Neural progenitor cell (in vitro differentiated cells): ENCODE measurements around the gene PIK3C3. TPM values are rescaled to one million over a fixed set of nuclear protein-coding genes. Genes with fewer than 3 reads are reported as not detected.
"Not testable (repeated sequence)": the region's sequence is repeated elsewhere in the genome, so short reads cannot be mapped to it uniquely, and the experiment has no call there.

Experiments used
- DNase-seq: peaks from one replicate; pipeline ENCODE4 v3.0.0-alpha.2; 2016; ENCODE audit warnings: low spot score
- H2AFZ ChIP-seq: fragments of 200-600 bp; sonication (generic); replicated peaks from 2 replicates; pipeline ENCODE4 v1.6.1; 2016; ENCODE audit warnings: antibody characterized with exemption
- H3F3A ChIP-seq: fragments of 200-600 bp; sonication (generic); 2 replicates; pipeline ENCODE4 v1.6.1; 2016; ENCODE audit warnings: antibody characterized with exemption, low read depth
- H3K27ac ChIP-seq: fragments of 200-600 bp; sonication (generic); 2 replicates; pipeline ENCODE4 v1.5.1; 2016; ENCODE audit warnings: mild to moderate bottlenecking
- H3K27me3 ChIP-seq: fragments of 200-600 bp; sonication (generic); 2 replicates; pipeline ENCODE4 v1.6.1; 2016; ENCODE audit warnings: mild to moderate bottlenecking, moderate library complexity
- H3K36me3 ChIP-seq: fragments of 200-600 bp; sonication (generic); 2 replicates; pipeline ENCODE4 v1.5.1; 2016
- H3K4me1 ChIP-seq: fragments of 200-600 bp; sonication (generic); 2 replicates; pipeline ENCODE4 v1.6.1; 2016; ENCODE audit warnings: mixed run types
- H3K4me2 ChIP-seq: fragments of 200-600 bp; sonication (generic); 2 replicates; pipeline ENCODE4 v1.6.1; 2016
- H3K4me3 ChIP-seq: fragments of 200-600 bp; sonication (generic); 2 replicates; pipeline ENCODE4 v1.5.1; 2016
- H3K79me2 ChIP-seq: fragments of 200-600 bp; sonication (generic); 2 replicates; pipeline ENCODE4 v1.6.1; 2016; ENCODE audit warnings: low read depth
- H3K9ac ChIP-seq: fragments of 200-600 bp; sonication (generic); 2 replicates; pipeline ENCODE4 v1.6.1; 2016
- H3K9me3 ChIP-seq: fragments of 200-600 bp; sonication (generic); 2 replicates; pipeline ENCODE4 v1.5.1; 2016; ENCODE audit warnings: low read depth
- H4K20me1 ChIP-seq: fragments of 200-600 bp; sonication (generic); 2 replicates; pipeline ENCODE4 v1.6.1; 2016; ENCODE audit warnings: low read depth
- H3K27ac Mint-ChIP-seq: 3 replicates; pipeline ENCODE4 v1.8.0; 2021; ENCODE audit warnings: mixed read lengths
- H3K27me3 Mint-ChIP-seq: 2 replicates; pipeline ENCODE4 v1.8.0; 2022; ENCODE audit warnings: low read depth, mild to moderate bottlenecking, inconsistent platforms, moderate library complexity, mixed read lengths; ENCODE audit not compliant: insufficient read depth
- H3K36me3 Mint-ChIP-seq: 3 replicates; pipeline ENCODE4 v1.8.0; 2021; ENCODE audit warnings: mixed read lengths
- H3K4me1 Mint-ChIP-seq: 3 replicates; pipeline ENCODE4 v1.8.0; 2021; ENCODE audit warnings: mixed read lengths
- H3K4me3 Mint-ChIP-seq: 3 replicates; pipeline ENCODE4 v1.8.0; 2021; ENCODE audit warnings: mild to moderate bottlenecking, moderate library complexity, mixed read lengths
- H3K9me3 Mint-ChIP-seq: 3 replicates; pipeline ENCODE4 v1.8.0; 2020; ENCODE audit warnings: mixed read lengths
- CTCF ChIP-seq: fragments of 200-600 bp; sonication (generic); IDR thresholded peaks from 2 replicates; pipeline ENCODE4 v1.5.1; 2017; ENCODE audit warnings: antibody characterized with exemption, mild to moderate bottlenecking
- EZH2 ChIP-seq: fragments of 200-600 bp; sonication (generic); IDR thresholded peaks from 2 replicates; pipeline ENCODE4 v1.6.1; 2017; ENCODE audit warnings: antibody characterized with exemption, mild to moderate bottlenecking, moderate library complexity
- EZH2phosphoT487 ChIP-seq: fragments of 200-600 bp; sonication (generic); IDR thresholded peaks from 2 replicates; pipeline ENCODE4 v1.6.1; 2017; ENCODE audit warnings: antibody characterized with exemption
- total RNA-seq: library from RNA; depleted of rRNA; stranded (reverse); fragments of >200 nt; gene quantifications from 2 replicates; pipeline ENCODE4 v1.2.3, GENCODE V29; 2015; ENCODE audit warnings: low replicate concordance

The PIK3C3 gene
- total RNA-seq, 1 donor from 2014 or later, result 87.0 TPM

GRCh38 chr18:42005782-42006181 lies 50.7 kb downstream of the PIK3C3 start:
- H3K27me3 ChIP-seq, result no peaks in the 10 kb centered on the region
- Mint-ChIP-seq H3K9me3 (no peaks in the 10 kb centered on the region), H3K36me3 (peaks cover 21% of the 10 kb centered on the region), H3K27me3 (peaks cover 3% of the 10 kb centered on the region), H3K4me3 (no peak overlapping the region), H3K27ac (no peak overlapping the region), H3K4me1 (no peaks in the 10 kb centered on the region)
- H3K4me3 ChIP-seq, result no peak overlapping the region
- no peaks in the 10 kb centered on the region for H3K79me2 ChIP-seq
- no peaks in the 10 kb centered on the region for H3K9me3 ChIP-seq
- no peak overlapping the region for H3K9ac ChIP-seq
- no peak for DNase-seq
- H4K20me1 ChIP-seq, result no peaks in the 10 kb centered on the region
- TF ChIP-seq CTCF (no peak), EZH2 (no peak), EZH2phosphoT487 (no peak)
- no peak overlapping the region for H2AFZ ChIP-seq
- H3K4me1 ChIP-seq, result no peaks in the 10 kb centered on the region
- H3F3A ChIP-seq, result no peaks in the 10 kb centered on the region
- H3K36me3 ChIP-seq, result no peaks in the 10 kb centered on the region
- no peak overlapping the region for H3K4me2 ChIP-seq
- no peak overlapping the region for H3K27ac ChIP-seq

GRCh38 chr18:42009457-42009856 lies 54.4 kb downstream of the PIK3C3 start:
- H3K4me1 ChIP-seq, H3K36me3 ChIP-seq, DNase-seq, H3K4me2 ChIP-seq, H3K27me3 ChIP-seq, H3K4me3 ChIP-seq, H3K4me1 Mint-ChIP-seq, H3F3A ChIP-seq, H3K4me3 Mint-ChIP-seq, H3K27me3 Mint-ChIP-seq, H3K27ac ChIP-seq, H3K79me2 ChIP-seq, H3K27ac Mint-ChIP-seq, H3K9me3 Mint-ChIP-seq, H3K9me3 ChIP-seq, H4K20me1 ChIP-seq, H3K9ac ChIP-seq, H2AFZ ChIP-seq: not testable (repeated sequence)
- peaks cover 23% of the 10 kb centered on the region for H3K36me3 Mint-ChIP-seq

- H3K4me3 Mint-ChIP-seq, result no peak overlapping the region
- Histone ChIP-seq H3K79me2 (no peaks in the 10 kb centered on the region), H4K20me1 (no peaks in the 10 kb centered on the region), H3K36me3 (no peaks in the 10 kb centered on the region), H3K27ac (no peak overlapping the region), H3K9ac (no peak overlapping the region), H3K9me3 (no peaks in the 10 kb centered on the region), H3K4me2 (no peak overlapping the region), H3K4me1 (no peaks in the 10 kb centered on the region), H2AFZ (no peak overlapping the region), H3F3A (no peaks in the 10 kb centered on the region), H3K27me3 (no peaks in the 10 kb centered on the region), H3K4me3 (no peak overlapping the region)
- no peaks in the 10 kb centered on the region for H3K4me1 Mint-ChIP-seq
- no peak for DNase-seq
- H3K27ac Mint-ChIP-seq, result no peak overlapping the region
- no peaks in the 10 kb centered on the region for H3K9me3 Mint-ChIP-seq
- H3K36me3 Mint-ChIP-seq, result peaks cover 23% of the 10 kb centered on the region
- no peak for TF ChIP-seq EZH2
- no peaks in the 10 kb centered on the region for H3K27me3 Mint-ChIP-seq
These were observed 56.0 kb downstream of the PIK3C3 start for GRCh38 chr18:42011053-42011452.

- no peak overlapping the region for H3K27ac ChIP-seq
- Mint-ChIP-seq H3K27ac (no peak overlapping the region), H3K27me3 (no peaks in the 10 kb centered on the region), H3K4me3 (no peak overlapping the region), H3K4me1 (no peaks in the 10 kb centered on the region), H3K36me3 (peaks cover 11% of the 10 kb centered on the region), H3K9me3 (no peaks in the 10 kb centered on the region)
- H3K9me3 ChIP-seq, result no peaks in the 10 kb centered on the region
- H3K4me3 ChIP-seq, result no peak overlapping the region
- H3K4me2 ChIP-seq, result no peak overlapping the region
- H3F3A ChIP-seq, result no peaks in the 10 kb centered on the region
- H3K79me2 ChIP-seq, result no peaks in the 10 kb centered on the region
- DNase-seq, result no peak
- peaks cover 7% of the 10 kb centered on the region for H4K20me1 ChIP-seq
- H3K36me3 ChIP-seq, result peaks cover 4% of the 10 kb centered on the region
- no peak for TF ChIP-seq EZH2
- no peak for TF ChIP-seq CTCF
- TF ChIP-seq EZH2phosphoT487, result no peak
- H3K9ac ChIP-seq, result no peak overlapping the region
- H3K4me1 ChIP-seq, result peaks cover 7% of the 10 kb centered on the region
- H2AFZ ChIP-seq, result no peak overlapping the region
- no peaks in the 10 kb centered on the region for H3K27me3 ChIP-seq
These were observed 63.8 kb downstream of the PIK3C3 start for GRCh38 chr18:42018831-42019230.
